ENCODE results near the gene GALNT17. TPM values are rescaled to one million over a fixed set of nuclear protein-coding genes. Genes with fewer than 3 reads are reported as not detected.

Gene GALNT17
- total and polyA plus RNA-seq, 12 donors, result 15.1 to 87.0 (median 55.4) TPM

GRCh38 chr7:71221549-71221948 lies 89.6 kb downstream of the GALNT17 start:
- no peak for TF ChIP-seq CTCF (IDR thresholded peaks at IDR 0.05)
- H3K27me3 ChIP-seq, result no peaks in the 10 kb centered on the region
- peak overlapping the region in 4 of 10 donors; percentile 16 to 83 (median 80) for H3K27ac ChIP-seq
- peaks cover 0 to 4% (median 0%) of the 10 kb centered on the region in 9 donors for H3K4me1 ChIP-seq
- no peak for ATAC-seq
- intact Hi-C loops (cut with DNase I), result loop anchor here in 2 of 10 donors (5.0 kb wide), 2 partner anchors 84 to 89 kb away; partner anchors contain the start of gene GALNT17 (in 1 of the 2)
- DNase-seq, result no peak
- 73 to 89% methylated on average over 3 of the region's 3 CpGs for WGBS, 2 donors
- H3K4me3 ChIP-seq, result no peak overlapping the region
- no peaks in the 10 kb centered on the region for H3K36me3 ChIP-seq
- H3K9me3 ChIP-seq, result peaks cover 0 to 36% (median 8%) of the 10 kb centered on the region in 11 donors

- TF ChIP-seq CTCF (IDR thresholded peaks at IDR 0.05), result no peak
- Histone ChIP-seq H3K27me3 (no peaks in the 10 kb centered on the region), H3K4me3 (no peak overlapping the region), H3K4me1 (peaks cover 0 to 3% (median 0%) of the 10 kb centered on the region in 9 donors), H3K9me3 (peaks cover 0 to 45% (median 0%) of the 10 kb centered on the region in 11 donors), H3K27ac (no peak overlapping the region), H3K36me3 (no peaks in the 10 kb centered on the region)
- intact Hi-C loops (cut with DNase I), result no loop called here
- no peak for ATAC-seq
- DNase-seq, result no peak
- 78 to 86% methylated on average over 5 of the region's 5 CpGs for WGBS, 2 donors
Observed at GRCh38 chr7:71227126-71227525, 95.2 kb downstream of the GALNT17 start.

GRCh38 chr7:71229148-71229547 lies 97.2 kb downstream of the GALNT17 start:
- intact Hi-C loops (cut with DNase I), result no loop called here
- Histone ChIP-seq H3K4me3 (no peak overlapping the region), H3K36me3 (no peaks in the 10 kb centered on the region), H3K27me3 (no peaks in the 10 kb centered on the region), H3K9me3 (peaks cover 0 to 45% (median 0%) of the 10 kb centered on the region in 11 donors), H3K4me1 (no peaks in the 10 kb centered on the region), H3K27ac (peak overlapping the region in 1 of 10 donors; percentile 25)
- no peak for TF ChIP-seq CTCF (IDR thresholded peaks at IDR 0.05)
- no peak for DNase-seq
- no peak for ATAC-seq
- WGBS, 2 donors, result 75 to 81% methylated on average over 10 of the region's 10 CpGs

- no peaks in the 10 kb centered on the region for H3K4me1 ChIP-seq
- WGBS, 2 donors, result 63 to 71% methylated on average over 6 of the region's 6 CpGs
- DNase-seq, result no peak
- H3K4me3 ChIP-seq, result no peak overlapping the region
- peaks cover 0 to 45% (median 0%) of the 10 kb centered on the region in 11 donors for H3K9me3 ChIP-seq
- H3K36me3 ChIP-seq, result no peaks in the 10 kb centered on the region
- TF ChIP-seq CTCF (IDR thresholded peaks at IDR 0.05), result no peak
- ATAC-seq, result peak in 6 of 8 donors; percentile 9 to 56 (median 27)
- intact Hi-C loops (cut with DNase I), result loop anchor here in 4 of 10 donors (10.0 kb wide), 5 partner anchors 95 to 505 kb away; partner anchors contain the start of gene GALNT17 (in 2 of the 4)
- no peaks in the 10 kb centered on the region for H3K27me3 ChIP-seq
- peak overlapping the region in 1 of 10 donors; percentile 25 for H3K27ac ChIP-seq
Observed at GRCh38 chr7:71229699-71230098, 97.8 kb downstream of the GALNT17 start.
